ENCODE results near the gene ABCC1.
"Not testable (repeated sequence)": the region's sequence is repeated elsewhere in the genome, so short reads cannot be mapped to it uniquely, and the experiment has no call there.

The ABCC1 gene

GRCh38 chr16:16183562-16183961 is 234.1 kb downstream of the ABCC1 start:
- no peak overlapping the region for H3K4me3 ChIP-seq (ENCODE audit: low read depth, low read length)
- TF ChIP-seq, protein P1, sequence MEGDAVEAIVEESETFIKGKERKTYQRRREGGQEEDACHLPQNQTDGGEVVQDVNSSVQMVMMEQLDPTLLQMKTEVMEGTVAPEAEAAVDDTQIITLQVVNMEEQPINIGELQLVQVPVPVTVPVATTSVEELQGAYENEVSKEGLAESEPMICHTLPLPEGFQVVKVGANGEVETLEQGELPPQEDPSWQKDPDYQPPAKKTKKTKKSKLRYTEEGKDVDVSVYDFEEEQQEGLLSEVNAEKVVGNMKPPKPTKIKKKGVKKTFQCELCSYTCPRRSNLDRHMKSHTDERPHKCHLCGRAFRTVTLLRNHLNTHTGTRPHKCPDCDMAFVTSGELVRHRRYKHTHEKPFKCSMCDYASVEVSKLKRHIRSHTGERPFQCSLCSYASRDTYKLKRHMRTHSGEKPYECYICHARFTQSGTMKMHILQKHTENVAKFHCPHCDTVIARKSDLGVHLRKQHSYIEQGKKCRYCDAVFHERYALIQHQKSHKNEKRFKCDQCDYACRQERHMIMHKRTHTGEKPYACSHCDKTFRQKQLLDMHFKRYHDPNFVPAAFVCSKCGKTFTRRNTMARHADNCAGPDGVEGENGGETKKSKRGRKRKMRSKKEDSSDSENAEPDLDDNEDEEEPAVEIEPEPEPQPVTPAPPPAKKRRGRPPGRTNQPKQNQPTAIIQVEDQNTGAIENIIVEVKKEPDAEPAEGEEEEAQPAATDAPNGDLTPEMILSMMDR (IDR thresholded peaks at IDR 0.05; ENCODE audit: control insufficient read depth, extremely low read depth, insufficient read depth), result peak; percentile 11; the same call in 1 of the 2 replicates
- no peak for DNase-seq (ENCODE audit: low read depth)

GRCh38 chr16:16184594-16184993 is 235.2 kb downstream of the ABCC1 start:
- TF ChIP-seq, protein P1 (IDR thresholded peaks at IDR 0.05; ENCODE audit: control insufficient read depth, extremely low read depth, insufficient read depth), result no peak
- no peak for DNase-seq (ENCODE audit: low read depth)
- no peak overlapping the region for H3K4me3 ChIP-seq (ENCODE audit: low read depth, low read length)

DNA sequence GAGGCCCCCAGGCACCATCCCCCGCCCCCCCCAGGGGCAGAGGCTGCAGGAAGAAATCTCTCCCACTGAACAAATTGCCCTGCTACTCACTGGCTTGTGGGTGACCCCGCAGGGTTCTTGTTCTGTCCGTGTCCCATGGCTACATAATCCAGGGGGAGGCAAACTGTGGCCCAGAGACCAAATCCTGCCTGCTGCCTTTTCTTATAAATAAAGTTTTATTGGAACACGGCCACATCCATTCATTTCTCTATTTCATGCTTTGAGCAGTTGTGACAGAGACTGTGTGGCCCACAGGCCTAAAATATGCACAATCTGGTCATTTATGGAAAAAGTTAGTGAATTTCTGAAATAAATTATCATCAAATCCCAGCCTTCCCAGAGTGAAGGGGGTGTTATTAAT is 235.7 kb downstream of the ABCC1 start:
- TF ChIP-seq, protein P1 (IDR thresholded peaks at IDR 0.05; ENCODE audit: control insufficient read depth, extremely low read depth, insufficient read depth), result no peak
- no peak for DNase-seq (ENCODE audit: low read depth)

GRCh38 chr16:16186820-16187219 is 237.4 kb downstream of the ABCC1 start:
- H3K4me3 ChIP-seq (ENCODE audit: low read depth, low read length), result no peak overlapping the region
- DNase-seq (ENCODE audit: low read depth), result no peak
- TF ChIP-seq, protein P1 (IDR thresholded peaks at IDR 0.05; ENCODE audit: control insufficient read depth, extremely low read depth, insufficient read depth), result no peak

More for the DNA sequence above, 235.7 kb downstream of the ABCC1 start:
- H3K4me3 ChIP-seq (ENCODE audit: low read depth, low read length), result no peak overlapping the region

- TF ChIP-seq, protein P1 (IDR thresholded peaks at IDR 0.05; ENCODE audit: control insufficient read depth, extremely low read depth, insufficient read depth), result no peak
- DNase-seq (ENCODE audit: low read depth), result no peak
- H3K4me3 ChIP-seq (ENCODE audit: low read depth, low read length), result no peak overlapping the region
Measured at GRCh38 chr16:16188827-16189226, 239.4 kb downstream of the ABCC1 start.

GRCh38 chr16:16189842-16190241 is 240.4 kb downstream of the ABCC1 start:
- DNase-seq (ENCODE audit: low read depth), result no peak

GRCh38 chr16:16190546-16190945 is 241.1 kb downstream of the ABCC1 start:
- TF ChIP-seq, protein P1 (IDR thresholded peaks at IDR 0.05; ENCODE audit: control insufficient read depth, extremely low read depth, insufficient read depth), result no peak
- no peak for DNase-seq (ENCODE audit: low read depth)
- H3K4me3 ChIP-seq (ENCODE audit: low read depth, low read length), result no peak overlapping the region

More at GRCh38 chr16:16189842-16190241, 240.4 kb downstream of the ABCC1 start:
- TF ChIP-seq, protein P1 (IDR thresholded peaks at IDR 0.05; ENCODE audit: control insufficient read depth, extremely low read depth, insufficient read depth), result no peak
- H3K4me3 ChIP-seq (ENCODE audit: low read depth, low read length), result no peak overlapping the region

DNA sequence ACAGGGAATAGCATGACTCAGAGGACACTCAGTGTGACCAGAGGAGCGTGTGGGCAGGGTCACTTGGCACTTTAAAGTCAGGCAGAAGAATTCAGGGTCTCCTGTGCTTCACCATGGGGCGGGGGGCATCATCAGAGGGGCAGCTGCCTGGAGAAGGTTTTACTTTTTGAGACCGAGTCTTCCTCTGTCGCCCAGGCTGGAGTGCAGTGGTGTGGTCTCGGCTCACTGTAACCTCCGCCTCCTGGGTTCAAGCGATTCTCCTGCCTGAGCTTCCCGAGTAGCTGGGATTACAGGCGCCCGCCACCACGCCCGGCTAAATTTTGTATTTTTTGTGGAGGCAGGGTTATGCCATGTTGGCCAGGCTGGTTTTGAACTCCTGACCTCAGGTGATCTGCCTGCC is 241.6 kb downstream of the ABCC1 start:
- H3K4me3 ChIP-seq (ENCODE audit: low read depth, low read length); DNase-seq (ENCODE audit: low read depth): not testable (repeated sequence)
